Endothelial cell of umbilical vein (primary cell): Measurements from ENCODE around the gene KCNA2. TPM values are rescaled to one million over a fixed set of nuclear protein-coding genes. Genes with fewer than 3 reads are reported as not detected.

Experiments
- BruUV-seq: library from RNA; stranded (reverse); fragments of 400-500 nt; replicated peaks from 2 replicates; lab custom pipeline; 2021; lab: Mats Ljungman, UMichigan
- CTCF ChIA-PET: fragments of 300-600, 350-600 bp; sonication (Branson Sonifier 250); formaldehyde crosslinking; loops from one replicate; lab custom pipeline; 2021; ENCODE audit warnings: antibody characterized with exemption, inconsistent platforms; lab: Charles Lee
- POLR2A ChIA-PET: fragments of 300-600, 350-600 bp; sonication (Branson Sonifier 250); formaldehyde crosslinking; loops from one replicate; lab custom pipeline; 2021; ENCODE audit warnings: antibody characterized with exemption, inconsistent platforms; lab: Charles Lee
- DNase-seq: peaks from one replicate; pipeline ENCODE4 v3.0.0-alpha.2; 2011; ENCODE audit warnings: low read depth, low spot score
- FAIRE-seq: peaks from 2 replicates; lab custom pipeline; 2011; peaks lifted over from hg19 to GRCh38; lab: Jason Lieb, UNC
- H2AFZ ChIP-seq: 2 replicates; pipeline ENCODE4 v1.6.0; 2012; ENCODE audit warnings: low read depth, low read length, control low read depth, inconsistent platforms
- H3K27ac ChIP-seq: 2 replicates; pipeline ENCODE4 v1.5.1; 2011; ENCODE audit warnings: low read depth, mild to moderate bottlenecking, control low read depth, low read length, moderate library complexity; ENCODE audit not compliant: insufficient read depth
- H3K27me3 ChIP-seq, 2 experiments: 2 replicates each; pipeline versions ENCODE4 v1.6.0 to v1.6.1; 2011; ENCODE audit warnings: low read length in 2 of 2, mixed read lengths in 1 of 2; ENCODE audit not compliant: control insufficient read depth in 2 of 2, insufficient read depth in 2 of 2
- H3K36me3 ChIP-seq, 2 experiments: 2 replicates in 1 of 2; 3 replicates in 1 of 2; pipeline ENCODE4 v1.5.1; 2011; ENCODE audit warnings: low read length in 2 of 2, mild to moderate bottlenecking in 1 of 2, moderate library complexity in 1 of 2; ENCODE audit not compliant: control insufficient read depth in 2 of 2, insufficient read depth in 2 of 2; ENCODE audit errors: extremely low read depth in 1 of 2
- H3K4me1 ChIP-seq: 3 replicates; pipeline ENCODE4 v1.5.1; 2011; ENCODE audit warnings: mild to moderate bottlenecking, low read length; ENCODE audit not compliant: control insufficient read depth, insufficient read depth; ENCODE audit errors: extremely low read depth
- H3K4me2 ChIP-seq: 2 replicates; pipeline ENCODE4 v1.6.1; 2011; ENCODE audit warnings: low read length, control low read depth, mixed read lengths; ENCODE audit not compliant: insufficient read depth
- H3K4me3 ChIP-seq, 3 experiments: fragments of 200-600 bp in 1 of 3; sonication (generic), shearing (Covaris generic) in 1 of 3; replicated peaks in 1 of 3; 2 replicates each; pipeline ENCODE4 v1.5.1; 2011 to 2016; ENCODE audit warnings: control low read depth in 3 of 3, low read length in 3 of 3, mild to moderate bottlenecking in 2 of 3, inconsistent platforms in 1 of 3, low read depth in 1 of 3, moderate library complexity in 1 of 3; ENCODE audit not compliant: insufficient read depth in 1 of 3
- H3K79me2 ChIP-seq: 2 replicates; pipeline ENCODE4 v1.6.0; 2012; ENCODE audit warnings: low read length, inconsistent platforms; ENCODE audit not compliant: control insufficient read depth, insufficient read depth
- H3K9ac ChIP-seq: replicated peaks from 2 replicates; pipeline ENCODE3; 2011; ENCODE audit warnings: low read length, control low read depth; ENCODE audit not compliant: insufficient read depth; ENCODE audit errors: extremely low read depth
- H3K9me1 ChIP-seq: replicated peaks from 3 replicates; pipeline ENCODE4 v1.6.0; 2011; ENCODE audit warnings: mild to moderate bottlenecking, low read length; ENCODE audit not compliant: control insufficient read depth, insufficient read depth; ENCODE audit errors: extremely low read depth
- H3K9me3 ChIP-seq: replicated peaks from 2 replicates; pipeline ENCODE4 v1.5.1; 2012; ENCODE audit warnings: low read length, inconsistent platforms; ENCODE audit not compliant: control insufficient read depth, insufficient read depth
- H4K20me1 ChIP-seq: replicated peaks from 2 replicates; pipeline ENCODE3; 2011; ENCODE audit warnings: mild to moderate bottlenecking, low read length; ENCODE audit not compliant: control insufficient read depth, insufficient read depth; ENCODE audit errors: extremely low read depth
- CTCF ChIP-seq, 2 donors: IDR thresholded peaks; 1 replicate in 1 of 2; 2 replicates in 1 of 2; pipeline ENCODE4 v1.5.1; 2011; ENCODE audit warnings: low read length in 2 of 2, mild to moderate bottlenecking in 2 of 2, moderate library complexity in 2 of 2, control low read depth in 1 of 2, inconsistent platforms in 1 of 2, low read depth in 1 of 2; ENCODE audit not compliant: insufficient read depth in 1 of 2; ENCODE audit errors: extremely low read depth in 1 of 2
- EZH2 ChIP-seq: IDR thresholded peaks from 2 replicates; pipeline ENCODE4 v1.6.1; 2012; ENCODE audit warnings: borderline replicate concordance, low read depth, mild to moderate bottlenecking, moderate library complexity, low read length, inconsistent platforms; ENCODE audit not compliant: severe bottlenecking
- FOS ChIP-seq: IDR thresholded peaks from 2 replicates; pipeline ENCODE4 v1.6.1; 2011; ENCODE audit warnings: mild to moderate bottlenecking, low read length, moderate library complexity, borderline replicate concordance; ENCODE audit not compliant: insufficient read depth
- GATA2 ChIP-seq: IDR thresholded peaks from 2 replicates; pipeline ENCODE4 v1.7.0; 2011; ENCODE audit warnings: low read depth, mild to moderate bottlenecking, moderate library complexity, mixed read lengths, low read length; ENCODE audit not compliant: insufficient read length, insufficient read depth
- JUN ChIP-seq: IDR thresholded peaks from 2 replicates; pipeline ENCODE4 v1.6.1; 2011; ENCODE audit warnings: borderline replicate concordance, low read depth; ENCODE audit not compliant: insufficient read length, insufficient read depth
- MAX ChIP-seq: IDR thresholded peaks from 2 replicates; pipeline ENCODE4 v1.6.1; 2011; ENCODE audit not compliant: insufficient read depth, insufficient read length
- MYC ChIP-seq: IDR thresholded peaks from one replicate; pipeline ENCODE4 v1.6.1; 2011; ENCODE audit warnings: mild to moderate bottlenecking, low read depth, low read length
- POLR2A ChIP-seq: IDR thresholded peaks from 2 replicates; pipeline ENCODE4 v1.6.1; 2012; ENCODE audit warnings: low read depth, mild to moderate bottlenecking, control low read depth, low read length
- POLR2AphosphoS5 ChIP-seq: IDR thresholded peaks from 2 replicates; pipeline ENCODE4 v1.6.1; 2012; ENCODE audit warnings: low read depth, mild to moderate bottlenecking, control low read depth, low read length, moderate library complexity; ENCODE audit not compliant: insufficient read depth
- dilution Hi-C: fragments of 300-500 bp; cut with MboI; formaldehyde crosslinking; loops from one replicate; pipeline ENCODE4 v1.15.0; 2019; ENCODE audit warnings: low sequenced_read_pairs; ENCODE audit not compliant: extremely low pct_ligation_motif_present
- intact Hi-C: fragments of 100-400 bp; cut with micrococcal nuclease; formaldehyde crosslinking; loops from one replicate; pipeline ENCODE4 v1.10.0; 2022
- polyA plus RNA-seq, 4 experiments: library from polyadenylated mRNA; depleted of rRNA in 3 of 4; stranded (reverse) in 3 of 4; unstranded in 1 of 4; fragments of >200 nt; gene quantifications; 2 replicates each; pipeline versions ENCODE4 v1.2.1 to v1.2.3, GENCODE V29; 2011 to 2012; ENCODE audit warnings: missing spikeins in 1 of 4
- total RNA-seq: library from RNA; stranded (reverse); gene quantifications from 2 replicates; pipeline ENCODE4 v1.2.3, GENCODE V29; 2021

KCNA2 gene
- total and polyA plus RNA-seq, 2 donors (not counting 3 experiments of a cell fraction or from before 2014, with no cell fraction given) = not detected

DNA sequence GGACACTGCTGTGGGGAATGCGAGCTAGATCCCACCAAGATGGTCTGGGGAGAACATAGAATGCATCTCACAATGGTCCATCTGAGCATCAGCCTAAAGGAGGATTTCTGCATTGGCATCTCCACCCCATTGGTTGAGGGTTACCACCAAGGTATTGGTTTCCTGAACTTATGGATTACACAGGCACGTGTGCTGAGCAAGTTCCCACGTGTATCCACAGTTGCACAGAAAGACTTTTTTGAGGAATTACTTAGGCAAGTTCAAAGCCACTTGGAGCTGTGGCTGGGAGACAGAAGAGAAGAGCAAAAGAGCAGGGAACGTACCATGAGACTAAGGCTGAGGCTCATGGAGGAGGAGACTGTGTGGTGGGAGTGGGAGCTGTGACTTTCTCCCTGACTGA lies 43.1 kb downstream of the KCNA2 start:
- H3K4me3 ChIP-seq = no peak overlapping the region
- ChIA-PET POLR2A (no interaction called here), CTCF (interaction anchor here (1.3 to 2.6 kb wide), 2 partner anchors 7 to 9 kb away, joined by 3 to 9 read pairs; no protein-coding TSS in a partner anchor)
- intact Hi-C loops (loop anchor here (5.0 kb wide), 1 partner anchor 44 kb away; the partner anchor contains the start of gene KCNA2), dilution Hi-C loops (no loop called here)
- DNase-seq = no peak
- TF ChIP-seq POLR2A = no peak
- TF ChIP-seq MAX = no peak
- TF ChIP-seq JUN = no peak
- TF ChIP-seq GATA2 = no peak
- TF ChIP-seq FOS = no peak
- no peak for TF ChIP-seq POLR2AphosphoS5
- H3K27ac ChIP-seq = no peak overlapping the region
- H3K9me3 ChIP-seq = no peaks in the 10 kb centered on the region
- H3K9ac ChIP-seq = no peak overlapping the region
- no TSS peak for BruUV-seq
- H3K4me2 ChIP-seq = no peak overlapping the region
- H3K4me1 ChIP-seq = no peaks in the 10 kb centered on the region
- no peaks in the 10 kb centered on the region for H3K79me2 ChIP-seq
- H2AFZ ChIP-seq = no peak overlapping the region
- no peaks in the 10 kb centered on the region for H3K27me3 ChIP-seq
- no peaks in the 10 kb centered on the region for H3K36me3 ChIP-seq
- no peaks in the 10 kb centered on the region for H4K20me1 ChIP-seq
- no peaks in the 10 kb centered on the region for H3K9me1 ChIP-seq
- FAIRE-seq = no peak

GRCh38 chr1:110561596-110561995 lies 44.6 kb downstream of the KCNA2 start:
- no peaks in the 10 kb centered on the region for H3K9me3 ChIP-seq
- H2AFZ ChIP-seq = no peak overlapping the region
- POLR2A ChIA-PET = no interaction called here
- no peaks in the 10 kb centered on the region for H3K4me1 ChIP-seq
- H3K4me2 ChIP-seq = no peak overlapping the region
- CTCF ChIA-PET = no interaction called here
- intact Hi-C loops = loop anchor here (5.0 kb wide), 1 partner anchor 46 kb away; the partner anchor contains the start of gene KCNA2
- TF ChIP-seq GATA2 (no peak), POLR2A (no peak), MYC (no peak), CTCF (IDR thresholded peaks at IDR 0.05; ENCODE audit: extremely low read depth in 1 of 2, insufficient read depth in 1 of 2, low read depth in 1 of 2, low read length in 2 of 2) (no peak), FOS (no peak), MAX (no peak), POLR2AphosphoS5 (no peak), JUN (no peak), EZH2 (no peak)
- no peak overlapping the region for H3K9ac ChIP-seq
- H3K27me3 ChIP-seq = peaks cover 0 to 4% of the 10 kb centered on the region in 2 experiments
- BruUV-seq = no TSS peak
- no peak overlapping the region for H3K27ac ChIP-seq
- H3K9me1 ChIP-seq = no peaks in the 10 kb centered on the region
- no peak for FAIRE-seq
- no peak overlapping the region for H3K4me3 ChIP-seq
- dilution Hi-C loops = no loop called here
- DNase-seq = no peak
- H4K20me1 ChIP-seq = no peaks in the 10 kb centered on the region
- no peaks in the 10 kb centered on the region for H3K79me2 ChIP-seq
- no peaks in the 10 kb centered on the region for H3K36me3 ChIP-seq
